Tibial artery (tissue), 4 donors: ENCODE data around the gene PRKG1.

Experiments
- DNase-seq, 2 donors: peaks; one replicate each; pipeline ENCODE4 v3.0.0-alpha.2; 2019
- H3K27ac ChIP-seq, 2 donors: fragments of 200-600 bp; sonication (generic) in 1 of 2; 1 replicate in 1 of 2; 2 replicates in 1 of 2; pipeline ENCODE4 v1.5.1; 2018 to 2019; ENCODE audit warnings: mild to moderate bottlenecking in 1 of 2
- H3K27me3 ChIP-seq, 2 donors: fragments of 200-600 bp; sonication (generic) in 1 of 2; one replicate each; pipeline versions ENCODE4 v1.5.1 to v1.6.0; 2016 to 2019
- H3K36me3 ChIP-seq, 3 donors: fragments of 200-600 bp; sonication (generic) in 2 of 3; one replicate each; pipeline ENCODE4 v1.5.1; 2016 to 2019; ENCODE audit warnings: mild to moderate bottlenecking in 2 of 3
- H3K4me1 ChIP-seq, 4 donors: fragments of 200-600 bp; sonication (generic) in 2 of 4; 1 replicate in 3 of 4; 2 replicates in 1 of 4; pipeline ENCODE4 v1.5.1; 2016 to 2019
- H3K4me3 ChIP-seq, 2 donors: fragments of 200-600 bp; sonication (generic) in 1 of 2; 1 replicate in 1 of 2; 2 replicates in 1 of 2; pipeline ENCODE4 v1.5.1; 2018 to 2019; ENCODE audit warnings: mild to moderate bottlenecking in 2 of 2
- H3K9me3 ChIP-seq, 3 donors: fragments of 200-600 bp; sonication (generic) in 1 of 3; one replicate each; pipeline ENCODE4 v1.5.1; 2016 to 2019
- intact Hi-C: fragments of 100-400 bp; cut with DNase I; formaldehyde crosslinking; loops from one replicate; pipeline ENCODE4 v1.15.0; 2023; ENCODE audit warnings: low total_unique reads
- TF ChIP-seq, protein P1 (sequence below), 2 experiments: fragments of 200-600 bp in 1 of 2; fragments of 450-650 bp in 1 of 2; IDR thresholded peaks; one replicate each; pipeline ENCODE4 v1.5.1; 2017 to 2019; ENCODE audit warnings: antibody characterized with exemption in 2 of 2, mild to moderate bottlenecking in 1 of 2, moderate library complexity in 1 of 2

The PRKG1 gene

DNA sequence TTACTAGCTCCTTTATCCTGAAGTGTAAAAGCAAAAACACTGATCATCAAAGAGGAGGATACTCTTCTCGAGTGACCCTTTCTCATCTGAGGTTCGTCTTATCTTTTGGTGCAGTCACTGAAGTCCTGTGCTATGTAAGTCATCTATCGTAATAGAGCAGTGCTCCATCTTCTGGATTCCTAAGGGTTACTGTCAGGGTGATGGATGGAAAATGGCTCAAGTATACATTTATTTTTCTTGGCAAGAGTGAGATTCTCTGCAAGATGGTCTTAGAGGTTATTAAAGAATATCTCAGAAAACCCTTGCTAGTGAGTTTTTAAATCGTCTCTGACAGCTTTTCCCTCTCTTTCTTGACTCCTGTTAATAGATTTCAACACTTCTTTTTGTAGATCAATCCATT lies 12.4 kb downstream of the PRKG1 start:
- DNase-seq: no peak
- intact Hi-C loops: no loop called here
- Histone ChIP-seq H3K27me3 (no peaks in the 10 kb centered on the region), H3K36me3 (no peaks in the 10 kb centered on the region), H3K9me3 (no peaks in the 10 kb centered on the region), H3K4me1 (peaks cover 0 to 82% (median 12%) of the 10 kb centered on the region in 4 donors), H3K4me3 (no peak overlapping the region), H3K27ac (peak overlapping the region in 1 of 2 donors; percentile 21)
- TF ChIP-seq, protein P1, sequence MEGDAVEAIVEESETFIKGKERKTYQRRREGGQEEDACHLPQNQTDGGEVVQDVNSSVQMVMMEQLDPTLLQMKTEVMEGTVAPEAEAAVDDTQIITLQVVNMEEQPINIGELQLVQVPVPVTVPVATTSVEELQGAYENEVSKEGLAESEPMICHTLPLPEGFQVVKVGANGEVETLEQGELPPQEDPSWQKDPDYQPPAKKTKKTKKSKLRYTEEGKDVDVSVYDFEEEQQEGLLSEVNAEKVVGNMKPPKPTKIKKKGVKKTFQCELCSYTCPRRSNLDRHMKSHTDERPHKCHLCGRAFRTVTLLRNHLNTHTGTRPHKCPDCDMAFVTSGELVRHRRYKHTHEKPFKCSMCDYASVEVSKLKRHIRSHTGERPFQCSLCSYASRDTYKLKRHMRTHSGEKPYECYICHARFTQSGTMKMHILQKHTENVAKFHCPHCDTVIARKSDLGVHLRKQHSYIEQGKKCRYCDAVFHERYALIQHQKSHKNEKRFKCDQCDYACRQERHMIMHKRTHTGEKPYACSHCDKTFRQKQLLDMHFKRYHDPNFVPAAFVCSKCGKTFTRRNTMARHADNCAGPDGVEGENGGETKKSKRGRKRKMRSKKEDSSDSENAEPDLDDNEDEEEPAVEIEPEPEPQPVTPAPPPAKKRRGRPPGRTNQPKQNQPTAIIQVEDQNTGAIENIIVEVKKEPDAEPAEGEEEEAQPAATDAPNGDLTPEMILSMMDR (IDR thresholded peaks at IDR 0.05): no peak

DNA sequence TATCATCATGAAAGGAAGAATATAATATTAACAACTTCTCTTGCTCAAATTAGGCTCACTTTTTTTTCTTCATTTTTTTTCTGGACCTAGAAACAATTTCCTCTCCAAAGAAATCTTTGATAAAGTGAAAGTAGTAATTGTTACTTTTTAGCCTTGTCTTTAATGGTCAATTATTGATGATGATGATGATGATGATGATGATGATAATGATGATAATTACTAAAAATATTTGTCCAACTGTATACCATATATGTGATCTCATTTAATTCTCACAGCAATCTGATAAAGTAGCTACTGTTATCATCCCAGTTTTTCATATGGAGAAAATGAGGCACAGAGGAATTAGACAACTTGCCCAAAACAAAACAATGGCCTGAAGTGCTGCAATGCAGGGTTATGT lies 12.8 kb downstream of the PRKG1 start:
- Histone ChIP-seq H3K4me1 (peaks cover 0 to 82% (median 12%) of the 10 kb centered on the region in 4 donors), H3K27ac (peak overlapping the region in 1 of 2 donors; percentile 21), H3K9me3 (no peaks in the 10 kb centered on the region), H3K36me3 (no peaks in the 10 kb centered on the region), H3K4me3 (no peak overlapping the region), H3K27me3 (no peaks in the 10 kb centered on the region)
- TF ChIP-seq, protein P1 (IDR thresholded peaks at IDR 0.05): no peak
- no peak for DNase-seq
- intact Hi-C loops: no loop called here

DNA sequence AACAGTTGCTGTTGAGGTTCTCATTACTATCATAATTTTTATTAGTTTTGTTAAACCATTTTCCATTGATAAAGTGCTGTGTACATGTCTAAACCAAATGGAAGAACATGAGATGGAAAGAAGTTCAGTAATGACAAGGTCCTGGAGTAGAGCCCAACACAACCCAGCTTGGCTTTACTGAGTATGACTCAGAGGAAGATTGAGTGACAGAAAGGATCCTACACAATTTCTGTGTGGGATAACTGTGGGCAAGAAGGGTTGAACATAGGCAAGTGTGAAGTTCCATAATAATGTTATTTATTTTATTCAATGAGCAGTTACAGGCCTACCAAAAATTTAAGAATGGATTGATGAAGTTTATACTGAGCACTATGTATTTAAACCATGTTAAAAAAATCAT lies 15.9 kb downstream of the PRKG1 start:
- TF ChIP-seq, protein P1 (IDR thresholded peaks at IDR 0.05): no peak
- intact Hi-C loops: no loop called here
- no peaks in the 10 kb centered on the region for H3K9me3 ChIP-seq
- H3K27me3 ChIP-seq: no peaks in the 10 kb centered on the region
- peaks cover 0 to 81% (median 11%) of the 10 kb centered on the region in 4 donors for H3K4me1 ChIP-seq
- H3K27ac ChIP-seq: no peak overlapping the region
- no peak for DNase-seq
- no peaks in the 10 kb centered on the region for H3K36me3 ChIP-seq
- H3K4me3 ChIP-seq: no peak overlapping the region

DNA sequence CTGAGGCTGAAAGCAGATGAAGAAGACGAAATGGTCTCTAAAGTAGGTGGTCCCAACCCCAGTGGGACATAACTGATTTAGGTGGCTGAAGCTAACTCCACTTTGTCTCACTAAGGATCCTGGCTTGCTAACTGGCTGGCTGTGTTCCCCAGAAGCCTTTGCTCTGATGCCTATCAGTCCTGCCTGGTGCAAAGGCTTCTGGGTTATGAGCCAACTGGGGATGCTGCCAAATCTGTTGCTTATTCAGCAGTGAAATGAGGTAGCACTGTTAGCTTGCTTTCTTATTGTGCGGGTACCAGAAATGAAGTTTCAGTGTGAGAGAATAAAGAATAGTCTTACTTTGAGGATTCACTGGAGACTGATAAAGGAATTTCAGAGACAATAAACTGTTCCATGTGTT lies 18.1 kb downstream of the PRKG1 start:
- intact Hi-C loops: no loop called here
- DNase-seq: peak; percentile 69 to 90
- H3K27me3 ChIP-seq: no peaks in the 10 kb centered on the region
- TF ChIP-seq, protein P1 (IDR thresholded peaks at IDR 0.05): no peak
- H3K4me1 ChIP-seq: peaks cover 0 to 81% (median 22%) of the 10 kb centered on the region in 4 donors
- no peak overlapping the region for H3K4me3 ChIP-seq
- H3K9me3 ChIP-seq: no peaks in the 10 kb centered on the region
- peak overlapping the region; percentile 3 to 49 for H3K27ac ChIP-seq
- H3K36me3 ChIP-seq: no peaks in the 10 kb centered on the region

DNA sequence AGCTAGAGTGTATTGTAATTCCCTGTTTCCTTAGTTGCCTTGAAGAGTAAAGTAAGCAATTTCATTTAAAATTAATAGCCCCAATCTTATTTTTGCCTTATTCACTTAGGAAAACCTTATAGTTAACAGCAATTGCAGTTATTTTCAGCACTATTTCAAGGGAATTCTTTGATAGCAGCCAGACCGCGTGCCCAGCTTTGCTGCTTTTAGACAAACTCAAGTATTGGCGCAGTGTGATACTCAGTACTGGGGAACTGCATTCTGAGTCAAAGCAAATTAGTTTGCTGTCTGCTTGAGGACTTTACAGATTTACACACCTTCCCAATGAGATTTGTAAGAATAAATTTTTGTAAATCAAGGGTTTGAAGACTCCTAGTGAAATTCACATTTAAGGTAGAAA lies 21.2 kb downstream of the PRKG1 start:
- H3K27me3 ChIP-seq: no peaks in the 10 kb centered on the region
- H3K27ac ChIP-seq: peak overlapping the region in 1 of 2 donors; percentile 38
- H3K4me3 ChIP-seq: no peak overlapping the region
- TF ChIP-seq, protein P1 (IDR thresholded peaks at IDR 0.05): no peak
- no peaks in the 10 kb centered on the region for H3K9me3 ChIP-seq
- no peak for DNase-seq
- intact Hi-C loops: no loop called here
- no peaks in the 10 kb centered on the region for H3K36me3 ChIP-seq
- peaks cover 0 to 98% (median 23%) of the 10 kb centered on the region in 4 donors for H3K4me1 ChIP-seq

DNA sequence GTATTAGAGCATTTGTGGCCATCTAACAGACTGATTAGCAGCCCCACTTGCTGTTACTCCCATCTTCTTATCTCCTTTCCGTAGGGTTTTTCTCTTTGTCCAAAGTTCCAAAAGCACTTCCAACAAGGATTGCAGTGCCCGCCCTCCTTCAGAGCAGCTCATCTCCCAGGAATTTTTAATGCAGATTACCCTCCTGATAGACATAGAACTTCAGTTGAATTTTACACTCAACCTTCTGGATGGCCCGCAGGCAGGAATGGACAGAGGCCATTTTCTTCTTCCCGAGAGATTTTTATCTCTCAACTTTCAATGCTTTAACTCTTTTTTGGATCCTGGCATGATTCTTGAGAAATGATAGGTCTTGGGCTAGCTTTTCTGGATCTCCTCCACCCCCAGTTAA lies 23.3 kb downstream of the PRKG1 start:
- TF ChIP-seq, protein P1 (IDR thresholded peaks at IDR 0.05): no peak
- H3K4me1 ChIP-seq: peaks cover 0 to 98% (median 20%) of the 10 kb centered on the region in 4 donors
- no peaks in the 10 kb centered on the region for H3K36me3 ChIP-seq
- DNase-seq: no peak
- H3K27ac ChIP-seq: no peak overlapping the region
- no peaks in the 10 kb centered on the region for H3K9me3 ChIP-seq
- intact Hi-C loops: no loop called here
- no peak overlapping the region for H3K4me3 ChIP-seq
- H3K27me3 ChIP-seq: no peaks in the 10 kb centered on the region
